ENCODE measurements around the gene SNRPF.
"Not testable (repeated sequence)": the region's sequence is repeated elsewhere in the genome, so short reads cannot be mapped to it uniquely, and the experiment has no call there.

SNRPF gene

GRCh38 chr12:95858451-95859343 is at the start of gene SNRPF:
TSS of gene SNRPF (plus strand) at chr12:95858952. CDS start at chr12:95859074, 122 bp downstream.
- DNase-seq, result peak; percentile 93

DNA sequence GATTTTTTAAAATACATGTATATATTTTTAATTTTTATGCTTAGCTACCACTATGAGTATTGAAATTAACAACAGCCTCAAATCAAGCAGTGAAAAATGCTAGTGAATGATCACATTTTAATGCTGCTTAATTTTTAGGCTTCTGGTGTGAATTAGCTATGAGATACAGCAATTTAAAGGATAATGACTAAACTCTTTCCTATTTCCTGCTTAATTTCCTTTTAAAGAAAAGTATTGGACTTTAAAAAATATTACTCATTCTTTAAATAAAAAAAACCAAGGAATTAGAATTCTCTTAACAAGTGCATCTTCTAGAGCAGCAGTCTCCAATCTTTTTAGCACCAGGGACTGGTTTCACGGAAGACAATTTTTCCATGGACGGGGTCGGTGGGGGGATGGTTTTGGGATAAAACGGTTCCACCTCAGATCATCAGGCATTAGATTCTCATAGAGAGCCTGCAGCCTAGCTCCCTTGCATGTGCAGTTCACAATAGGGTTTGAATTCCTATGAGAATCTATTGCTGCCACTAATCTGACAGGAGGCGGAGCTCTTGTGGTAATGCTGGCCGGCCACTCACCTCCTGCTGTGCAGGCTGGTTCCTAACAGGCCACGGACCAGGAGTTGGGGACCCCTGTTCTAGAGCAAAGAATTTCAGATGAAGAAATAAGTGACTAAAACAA is 49.6 kb upstream of the SNRPF start:
- DNase-seq, result no peak

GRCh38 chr12:95810411-95810810 is 48.3 kb upstream of the SNRPF start:
- no peak for DNase-seq

DNA sequence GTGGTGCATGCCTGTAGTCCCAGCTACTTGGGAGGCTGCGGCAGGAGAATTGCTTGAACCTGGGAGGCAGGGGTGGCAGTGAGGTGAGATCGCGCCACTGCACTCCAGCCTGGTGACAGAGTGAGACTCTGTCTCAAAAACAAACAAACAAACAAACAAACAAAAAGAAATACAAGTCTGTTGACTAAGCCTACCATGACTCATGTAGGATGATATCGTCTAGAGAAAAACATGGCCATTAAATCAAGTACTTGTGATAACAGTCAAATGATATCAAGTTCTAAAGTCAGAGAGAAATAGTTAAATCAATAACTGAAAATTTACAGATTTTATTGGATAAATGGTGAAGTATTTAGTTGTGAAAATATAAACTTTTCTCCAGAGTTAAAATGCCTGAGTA is 46.6 kb upstream of the SNRPF start:
- not testable (repeated sequence) for DNase-seq

GRCh38 chr12:95815632-95816212 is 43.0 kb upstream of the SNRPF start:
- DNase-seq, result no peak

GRCh38 chr12:95820096-95820703 is 38.6 kb upstream of the SNRPF start:
- no peak for DNase-seq

DNA sequence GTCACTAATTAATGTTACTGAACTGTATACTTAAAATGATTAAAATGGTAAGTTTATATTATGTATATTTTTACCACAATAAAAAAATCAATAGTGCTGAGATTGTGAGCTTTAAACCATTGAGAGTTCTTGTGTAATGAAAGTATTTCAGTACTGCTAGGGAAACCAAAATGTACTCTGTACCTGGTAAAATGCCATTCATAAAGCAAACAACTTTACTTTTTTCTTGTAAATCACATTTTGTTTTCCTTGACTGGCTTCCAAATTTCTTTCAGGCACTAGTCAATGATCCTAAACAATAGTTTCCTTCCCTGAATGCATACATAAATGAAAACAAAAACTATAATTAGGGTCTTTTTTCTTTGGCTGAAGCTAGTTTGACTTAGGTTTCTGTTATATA is 29.4 kb upstream of the SNRPF start:
- DNase-seq, result no peak

DNA sequence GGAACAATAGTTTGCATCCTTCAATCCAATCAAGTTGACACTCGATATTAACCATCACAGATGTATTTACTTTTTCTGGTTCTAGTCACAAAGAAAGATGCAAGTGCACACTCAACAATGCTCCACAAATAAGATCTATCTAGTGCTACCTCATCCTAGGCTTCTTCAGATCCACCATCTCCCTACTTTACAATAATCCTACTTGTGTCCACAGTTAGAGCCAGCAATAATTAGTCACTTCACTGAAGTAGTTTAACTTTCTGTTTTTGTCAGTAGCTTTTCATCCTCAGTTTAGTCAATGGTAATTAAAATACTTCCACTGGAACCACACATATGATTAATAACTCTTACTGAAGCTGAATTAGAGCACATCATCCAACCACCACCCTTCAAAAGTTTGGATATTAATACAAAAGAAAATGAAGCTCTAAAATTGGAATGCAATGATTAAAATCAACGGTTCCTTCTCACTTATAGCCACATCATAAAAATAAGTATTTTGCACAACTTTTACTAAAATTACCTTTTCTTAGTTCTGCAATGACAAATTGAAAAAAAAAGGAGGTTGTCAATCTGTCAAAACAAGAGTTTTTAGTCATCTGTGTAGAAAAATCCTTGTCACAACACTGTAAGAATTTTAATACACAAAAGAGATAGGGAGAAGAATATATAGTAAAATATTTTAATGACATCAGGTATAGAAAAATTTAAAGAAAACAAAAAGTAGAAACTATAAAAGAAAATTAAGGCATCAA is 28.2 kb upstream of the SNRPF start:
- no peak for DNase-seq

GRCh38 chr12:95834572-95834971 is 24.2 kb upstream of the SNRPF start:
- DNase-seq, result no peak

DNA sequence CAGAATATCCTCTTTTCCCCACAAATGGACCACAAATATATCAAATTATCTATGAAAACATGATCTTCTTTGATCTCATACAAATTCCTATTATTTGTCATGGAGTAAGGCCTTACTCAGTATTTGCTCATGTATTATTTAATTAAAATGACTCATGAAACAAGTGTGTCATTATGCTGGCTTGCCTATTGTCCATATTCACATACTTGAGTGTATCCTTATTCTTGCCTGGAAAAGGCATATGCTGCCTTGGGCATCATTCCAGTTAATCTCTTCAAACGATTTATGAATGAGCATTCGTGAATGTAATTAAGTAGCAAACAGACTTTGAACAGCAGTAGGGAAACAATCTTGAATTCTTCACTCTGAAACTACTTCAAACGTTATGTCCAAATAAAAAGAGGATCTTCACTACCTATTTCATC is 22.6 kb upstream of the SNRPF start:
- no peak for DNase-seq

- no peak for DNase-seq
Observed at GRCh38 chr12:95836630-95837239, 22.0 kb upstream of the SNRPF start.

DNA sequence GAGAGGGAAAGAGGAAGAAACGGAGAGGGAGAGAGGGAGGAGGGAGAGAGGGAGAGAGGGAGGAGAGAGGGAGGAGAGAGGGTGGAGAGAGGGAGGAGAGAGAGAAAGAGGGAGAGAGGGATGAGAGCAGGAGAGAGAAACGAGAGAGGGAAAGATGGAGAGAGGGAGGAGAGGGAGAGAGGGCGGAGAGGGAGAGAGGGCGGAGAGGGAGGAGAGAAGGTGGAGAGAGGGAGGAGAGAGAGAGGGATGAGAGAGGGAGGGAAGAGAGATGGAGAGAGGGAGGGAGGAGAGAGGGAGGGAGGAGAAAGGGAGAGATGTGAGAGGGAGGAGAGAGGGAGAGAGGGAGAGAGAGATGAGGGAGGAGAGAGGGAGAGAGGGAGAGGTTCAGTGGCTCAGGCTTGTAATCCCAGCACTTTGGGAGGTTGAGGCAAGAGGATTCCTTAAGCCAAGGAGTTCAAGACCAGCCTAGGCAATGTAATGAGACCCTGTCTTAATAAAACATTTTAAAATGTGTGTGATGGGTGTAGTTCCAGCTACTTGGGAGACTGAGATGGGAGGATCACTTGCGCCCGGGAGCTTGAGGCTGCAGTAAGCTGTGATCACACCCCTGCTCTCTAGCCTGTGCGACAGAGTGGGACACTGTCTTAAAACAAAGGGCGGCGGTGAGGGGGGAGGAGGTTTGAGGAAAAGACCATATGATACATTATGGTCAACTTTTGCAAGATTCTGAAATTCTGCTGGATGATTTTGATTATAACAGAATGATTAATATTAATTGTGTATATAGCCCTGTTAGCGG is 21.3 kb upstream of the SNRPF start:
- no peak for DNase-seq

- DNase-seq, result no peak
Observed at GRCh38 chr12:95838125-95838524, 20.6 kb upstream of the SNRPF start.

DNA sequence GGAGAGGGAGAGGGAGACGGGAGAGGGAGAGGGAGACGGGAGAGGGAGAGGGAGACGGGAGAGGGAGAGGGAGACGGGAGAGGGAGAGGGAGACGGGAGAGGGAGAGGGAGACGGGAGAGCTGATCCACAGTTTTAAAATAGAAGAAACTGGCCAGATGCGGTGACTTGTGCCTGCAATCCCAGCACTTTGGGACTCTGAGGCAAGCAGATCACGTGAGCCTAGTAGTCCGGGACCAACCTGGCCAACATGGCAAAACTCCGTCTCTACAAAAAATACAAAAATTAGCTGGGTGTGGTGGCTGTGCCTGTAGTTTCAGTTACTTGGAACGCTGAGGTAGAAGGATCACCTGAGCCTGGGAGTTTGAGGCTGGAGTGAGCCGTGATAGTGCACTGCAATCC is 16.3 kb upstream of the SNRPF start:
- DNase-seq, result not testable (repeated sequence)

DNA sequence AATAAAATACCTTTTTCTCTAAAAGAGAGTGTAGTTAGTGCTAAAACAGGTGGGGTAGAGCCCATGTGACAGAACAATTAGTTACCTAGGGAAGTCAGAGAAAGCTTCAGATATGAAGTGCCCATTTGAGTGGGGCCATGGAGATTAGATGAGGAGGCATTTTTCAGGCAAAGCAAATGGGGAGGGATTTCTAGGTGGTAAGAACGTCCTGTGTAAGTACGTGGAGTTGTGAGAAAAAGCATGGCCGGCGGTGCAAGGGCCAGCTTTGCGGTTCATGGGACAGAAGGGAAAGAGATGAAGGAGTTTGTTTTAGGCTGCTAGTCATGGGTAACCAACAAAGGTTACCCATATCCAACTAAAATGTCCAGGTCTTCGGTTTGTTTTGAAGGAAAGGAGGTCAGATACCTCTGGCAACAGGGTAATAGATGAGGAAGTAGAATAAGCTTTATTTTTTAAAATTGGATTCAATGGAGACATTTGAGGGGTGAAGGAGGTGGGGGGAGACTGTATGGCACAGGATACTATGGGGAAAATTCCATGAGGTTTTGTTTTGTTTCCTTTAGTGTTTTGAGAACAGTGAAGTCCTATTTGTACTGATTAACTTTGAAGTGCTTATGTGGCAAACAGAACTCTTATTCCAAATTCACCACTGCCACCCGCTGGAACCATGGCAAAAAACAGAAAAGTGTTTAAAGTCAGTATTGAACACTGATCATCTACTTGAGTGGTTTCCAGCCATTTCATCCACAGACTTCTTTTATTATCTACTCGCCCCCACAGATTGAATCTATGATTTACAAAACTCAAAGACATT is 10.0 kb upstream of the SNRPF start:
- no peak for DNase-seq

GRCh38 chr12:95851606-95852005 is 7.1 kb upstream of the SNRPF start:
- DNase-seq, result no peak

- no peak for DNase-seq
Observed at GRCh38 chr12:95852133-95852532, 6.6 kb upstream of the SNRPF start.

GRCh38 chr12:95857156-95857555 is 1.6 kb upstream of the SNRPF start:
- no peak for DNase-seq

GRCh38 chr12:95857799-95858198 is 953 bp upstream of the SNRPF start:
- DNase-seq, result no peak

GRCh38 chr12:95859344-95859816 is 628 bp downstream of the SNRPF start:
- DNase-seq, result peak; percentile 34

All from stimulated activated CD8-positive, alpha-beta memory T cell treated with anti-CD3 and anti-CD28 coated beads, Interleukin-4, amount 100 ng/mL, for 48 hours (primary cell).